HEK293 (cell line): ENCODE results near the gene FA2H.
A peak's percentile ranks its signal among the peaks of the same experiment; 100 is the strongest.

ENCODE experiments used
- EGR2 ChIP-seq: fragments of 450-650 bp; formaldehyde crosslinking; IDR thresholded peaks from 2 replicates; pipeline ENCODE4 v1.5.1; 2016; ENCODE audit warnings: low read depth, missing biosample characterization, missing genetic modification characterization
- GLI2 ChIP-seq: fragments of 450-650 bp; formaldehyde crosslinking; IDR thresholded peaks from 2 replicates; pipeline ENCODE4; 2017; ENCODE audit warnings: missing biosample characterization, missing genetic modification characterization, low read depth, borderline replicate concordance
- GLIS1 ChIP-seq: fragments of 450-650 bp; formaldehyde crosslinking; IDR thresholded peaks from 2 replicates; pipeline ENCODE4 v1.5.1; 2016; ENCODE audit warnings: missing biosample characterization, missing genetic modification characterization
- GLIS2 ChIP-seq: fragments of 450-650 bp; formaldehyde crosslinking; IDR thresholded peaks from 2 replicates; pipeline ENCODE4 v1.5.1; 2016; ENCODE audit warnings: missing biosample characterization, missing genetic modification characterization
- KLF16 ChIP-seq: fragments of 450-650 bp; formaldehyde crosslinking; IDR thresholded peaks from 2 replicates; pipeline ENCODE4 v1.5.1; 2017; ENCODE audit warnings: missing biosample characterization, missing genetic modification characterization
- KLF7 ChIP-seq: fragments of 450-650 bp; formaldehyde crosslinking; IDR thresholded peaks from 2 replicates; pipeline ENCODE4 v1.5.1; 2016; ENCODE audit warnings: missing biosample characterization, missing genetic modification characterization, borderline replicate concordance
- KLF9 ChIP-seq: fragments of 450-650 bp; formaldehyde crosslinking; IDR thresholded peaks from 2 replicates; pipeline ENCODE4 v1.5.1; 2016; ENCODE audit warnings: missing biosample characterization, missing genetic modification characterization, low read depth
- PRDM10 ChIP-seq: fragments of 450-650 bp; formaldehyde crosslinking; IDR thresholded peaks from 2 replicates; pipeline ENCODE4 v1.5.1; 2016; ENCODE audit warnings: missing biosample characterization, missing genetic modification characterization
- REPIN1 ChIP-seq: fragments of 450-650 bp; formaldehyde crosslinking; IDR thresholded peaks from 2 replicates; pipeline ENCODE4 v1.5.1; 2017; ENCODE audit warnings: missing biosample characterization, missing genetic modification characterization, low read depth
- ZBTB1 ChIP-seq: fragments of 450-650 bp; formaldehyde crosslinking; IDR thresholded peaks from 2 replicates; pipeline ENCODE4 v1.5.1; 2016; ENCODE audit warnings: missing biosample characterization, missing genetic modification characterization
- ZBTB20 ChIP-seq: fragments of 450-650 bp; formaldehyde crosslinking; IDR thresholded peaks from 2 replicates; pipeline ENCODE4 v1.5.1; 2016; ENCODE audit warnings: missing biosample characterization, missing genetic modification characterization
- ZBTB48 ChIP-seq: fragments of 450-650 bp; formaldehyde crosslinking; IDR thresholded peaks from 2 replicates; pipeline ENCODE4 v1.5.1; 2016; ENCODE audit warnings: missing biosample characterization, missing genetic modification characterization
- ZNF114 ChIP-seq: fragments of 450-650 bp; formaldehyde crosslinking; IDR thresholded peaks from 2 replicates; pipeline ENCODE4 v1.5.0; 2017; ENCODE audit warnings: missing biosample characterization, missing genetic modification characterization
- ZNF223 ChIP-seq: fragments of 450-650 bp; formaldehyde crosslinking; IDR thresholded peaks from 2 replicates; pipeline ENCODE4 v1.5.1; 2016; ENCODE audit warnings: missing biosample characterization, missing genetic modification characterization
- ZNF341 ChIP-seq: fragments of 450-650 bp; formaldehyde crosslinking; IDR thresholded peaks from 2 replicates; pipeline ENCODE4; 2016; ENCODE audit warnings: low read depth, missing biosample characterization, missing genetic modification characterization
- ZNF350 ChIP-seq: fragments of 450-650 bp; formaldehyde crosslinking; IDR thresholded peaks from 2 replicates; pipeline ENCODE4 v1.5.0; 2017; ENCODE audit warnings: missing biosample characterization, mild to moderate bottlenecking, missing genetic modification characterization
- ZNF354C ChIP-seq: fragments of 450-650 bp; formaldehyde crosslinking; IDR thresholded peaks from 2 replicates; pipeline ENCODE4 v1.5.1; 2016; ENCODE audit warnings: missing biosample characterization, missing genetic modification characterization, low read depth, borderline replicate concordance
- ZNF362 ChIP-seq: fragments of 450-650 bp; formaldehyde crosslinking; IDR thresholded peaks from 2 replicates; pipeline ENCODE4 v1.5.1; 2016; ENCODE audit warnings: missing biosample characterization, missing genetic modification characterization
- ZNF391 ChIP-seq: fragments of 450-650 bp; formaldehyde crosslinking; IDR thresholded peaks from 2 replicates; pipeline ENCODE4 v1.5.1; 2016; ENCODE audit warnings: low read depth, missing biosample characterization, missing genetic modification characterization, borderline replicate concordance
- ZNF398 ChIP-seq: fragments of 450-650 bp; formaldehyde crosslinking; IDR thresholded peaks from 2 replicates; pipeline ENCODE4 v1.5.1; 2017; ENCODE audit warnings: missing biosample characterization, missing genetic modification characterization
- ZNF513 ChIP-seq: fragments of 450-650 bp; IDR thresholded peaks from 2 replicates; pipeline ENCODE4 v1.5.1; 2018; ENCODE audit warnings: missing biosample characterization, missing genetic modification characterization
- ZNF514 ChIP-seq: fragments of 450-650 bp; formaldehyde crosslinking; IDR thresholded peaks from 2 replicates; pipeline ENCODE4 v1.5.1; 2016; ENCODE audit warnings: missing biosample characterization, missing genetic modification characterization
- ZNF561 ChIP-seq: fragments of 450-650 bp; IDR thresholded peaks from 2 replicates; pipeline ENCODE4 v1.5.1; 2018; ENCODE audit warnings: missing biosample characterization, missing genetic modification characterization, borderline replicate concordance
- ZNF624 ChIP-seq: fragments of 450-650 bp; formaldehyde crosslinking; IDR thresholded peaks from 2 replicates; pipeline ENCODE4 v1.5.1; 2017; ENCODE audit warnings: missing biosample characterization, missing genetic modification characterization
- ZNF645 ChIP-seq: fragments of 450-650 bp; formaldehyde crosslinking; IDR thresholded peaks from 2 replicates; pipeline ENCODE4; 2016; ENCODE audit warnings: missing biosample characterization, missing genetic modification characterization
- ZNF747 ChIP-seq: fragments of 450-650 bp; formaldehyde crosslinking; IDR thresholded peaks from 2 replicates; pipeline ENCODE4 v1.5.1; 2016; ENCODE audit warnings: missing biosample characterization, missing genetic modification characterization
- ZXDB ChIP-seq: fragments of 450-650 bp; formaldehyde crosslinking; IDR thresholded peaks from 2 replicates; pipeline ENCODE4 v1.5.1; 2016; ENCODE audit warnings: missing biosample characterization, missing genetic modification characterization
- TF ChIP-seq, protein P1 (sequence below): fragments of 450-650 bp; IDR thresholded peaks from 2 replicates; pipeline ENCODE4 v1.5.1; 2018; ENCODE audit warnings: missing biosample characterization, mild to moderate bottlenecking, missing genetic modification characterization
- TF ChIP-seq, protein P2 (sequence below): fragments of 450-650 bp; formaldehyde crosslinking; IDR thresholded peaks from 2 replicates; pipeline ENCODE4 v1.5.1; 2016; ENCODE audit warnings: missing biosample characterization, missing genetic modification characterization

The FA2H gene

GRCh38 chr16:74738113-74738541 is 36.5 kb downstream of the FA2H start (continued):
- TF ChIP-seq ZNF354C (no peak), ZBTB1 (tag by site-specific recombination) (no peak), ZNF341 (tag by site-specific recombination) (no peak), ZNF391 (tag by site-specific recombination) (no peak), ZNF398 (peak; percentile 79), KLF9 (tag by site-specific recombination) (no peak), ZBTB20 (tag by site-specific recombination) (no peak), GLI2 (tag by site-specific recombination) (no peak), ZNF513 (tag by site-specific recombination) (no peak), ZNF624 (tag by site-specific recombination) (no peak), GLIS1 (tag by site-specific recombination) (peak; percentile 41; the same call in 1 of the 2 replicates), EGR2 (no peak), KLF7 (tag by site-specific recombination) (no peak), ZXDB (tag by site-specific recombination) (no peak), ZBTB48 (no peak), ZNF561 (tag by site-specific recombination) (no peak), ZNF350 (tag by site-specific recombination) (no peak), ZNF645 (tag by site-specific recombination) (no peak), ZNF362 (tag by site-specific recombination) (no peak), KLF16 (0 out of 2 replicates have a peak, but pooled peaks have one; percentile 23), ZNF514 (no peak), ZNF114 (tag by site-specific recombination) (no peak), ZNF223 (tag by site-specific recombination) (no peak), PRDM10 (peak; percentile 61; the same call in 1 of the 2 replicates), ZNF747 (tag by site-specific recombination) (no peak), REPIN1 (no peak), GLIS2 (peak; percentile 45)
- TF ChIP-seq, protein P1, sequence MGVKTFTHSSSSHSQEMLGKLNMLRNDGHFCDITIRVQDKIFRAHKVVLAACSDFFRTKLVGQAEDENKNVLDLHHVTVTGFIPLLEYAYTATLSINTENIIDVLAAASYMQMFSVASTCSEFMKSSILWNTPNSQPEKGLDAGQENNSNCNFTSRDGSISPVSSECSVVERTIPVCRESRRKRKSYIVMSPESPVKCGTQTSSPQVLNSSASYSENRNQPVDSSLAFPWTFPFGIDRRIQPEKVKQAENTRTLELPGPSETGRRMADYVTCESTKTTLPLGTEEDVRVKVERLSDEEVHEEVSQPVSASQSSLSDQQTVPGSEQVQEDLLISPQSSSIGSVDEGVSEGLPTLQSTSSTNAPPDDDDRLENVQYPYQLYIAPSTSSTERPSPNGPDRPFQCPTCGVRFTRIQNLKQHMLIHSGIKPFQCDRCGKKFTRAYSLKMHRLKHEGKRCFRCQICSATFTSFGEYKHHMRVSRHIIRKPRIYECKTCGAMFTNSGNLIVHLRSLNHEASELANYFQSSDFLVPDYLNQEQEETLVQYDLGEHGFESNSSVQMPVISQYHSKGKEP (tag by site-specific recombination), result no peak
- TF ChIP-seq, protein P2, sequence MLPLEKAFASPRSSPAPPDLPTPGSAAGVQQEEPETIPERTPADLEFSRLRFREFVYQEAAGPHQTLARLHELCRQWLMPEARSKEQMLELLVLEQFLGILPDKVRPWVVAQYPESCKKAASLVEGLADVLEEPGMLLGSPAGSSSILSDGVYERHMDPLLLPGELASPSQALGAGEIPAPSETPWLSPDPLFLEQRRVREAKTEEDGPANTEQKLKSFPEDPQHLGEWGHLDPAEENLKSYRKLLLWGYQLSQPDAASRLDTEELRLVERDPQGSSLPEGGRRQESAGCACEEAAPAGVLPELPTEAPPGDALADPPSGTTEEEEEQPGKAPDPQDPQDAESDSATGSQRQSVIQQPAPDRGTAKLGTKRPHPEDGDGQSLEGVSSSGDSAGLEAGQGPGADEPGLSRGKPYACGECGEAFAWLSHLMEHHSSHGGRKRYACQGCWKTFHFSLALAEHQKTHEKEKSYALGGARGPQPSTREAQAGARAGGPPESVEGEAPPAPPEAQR, result no peak
